Tibial artery (tissue), 4 donors: ENCODE data around the gene REG4.

Experiments used
- DNase-seq, 2 donors: peaks; one replicate each; pipeline ENCODE4 v3.0.0-alpha.2; 2019
- H3K27ac ChIP-seq, 2 donors: fragments of 200-600 bp; sonication (generic) in 1 of 2; 1 replicate in 1 of 2; 2 replicates in 1 of 2; pipeline ENCODE4 v1.5.1; 2018 to 2019; ENCODE audit warnings: mild to moderate bottlenecking in 1 of 2
- H3K27me3 ChIP-seq, 2 donors: fragments of 200-600 bp; sonication (generic) in 1 of 2; one replicate each; pipeline versions ENCODE4 v1.5.1 to v1.6.0; 2016 to 2019
- H3K36me3 ChIP-seq, 3 donors: fragments of 200-600 bp; sonication (generic) in 2 of 3; one replicate each; pipeline ENCODE4 v1.5.1; 2016 to 2019; ENCODE audit warnings: mild to moderate bottlenecking in 2 of 3
- H3K4me1 ChIP-seq, 4 donors: fragments of 200-600 bp; sonication (generic) in 2 of 4; 1 replicate in 3 of 4; 2 replicates in 1 of 4; pipeline ENCODE4 v1.5.1; 2016 to 2019
- H3K4me3 ChIP-seq, 2 donors: fragments of 200-600 bp; sonication (generic) in 1 of 2; 1 replicate in 1 of 2; 2 replicates in 1 of 2; pipeline ENCODE4 v1.5.1; 2018 to 2019; ENCODE audit warnings: mild to moderate bottlenecking in 2 of 2
- H3K9me3 ChIP-seq, 3 donors: fragments of 200-600 bp; sonication (generic) in 1 of 3; one replicate each; pipeline ENCODE4 v1.5.1; 2016 to 2019
- CTCF ChIP-seq, 2 experiments: fragments of 200-600 bp in 1 of 2; fragments of 450-650 bp in 1 of 2; IDR thresholded peaks; one replicate each; pipeline ENCODE4 v1.5.1; 2017 to 2019; ENCODE audit warnings: antibody characterized with exemption in 2 of 2, mild to moderate bottlenecking in 1 of 2, moderate library complexity in 1 of 2
- intact Hi-C: fragments of 100-400 bp; cut with DNase I; formaldehyde crosslinking; loops from one replicate; pipeline ENCODE4 v1.15.0; 2023; ENCODE audit warnings: low total_unique reads

REG4 gene

DNA sequence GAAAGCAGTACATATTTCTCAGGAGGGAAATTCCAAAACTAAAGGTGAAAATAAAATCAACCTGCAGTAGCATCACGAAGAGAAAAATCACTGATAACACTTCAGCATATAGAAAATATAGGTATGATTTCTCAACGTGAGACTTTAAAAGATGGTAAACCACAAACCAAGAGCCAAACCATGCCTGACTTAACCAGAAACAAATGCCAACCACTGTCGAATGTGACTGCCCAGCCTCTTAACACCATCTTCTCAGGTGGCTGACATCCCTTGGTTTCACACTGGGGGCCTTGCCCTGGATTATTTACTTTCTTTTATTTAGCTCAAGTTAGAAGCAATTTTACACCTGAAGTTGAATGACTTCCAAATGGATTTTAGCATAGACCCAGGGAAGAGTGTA is 52.7 kb downstream of the REG4 start:
- no peak for TF ChIP-seq CTCF (IDR thresholded peaks at IDR 0.05)
- Histone ChIP-seq H3K27me3 (no peaks in the 10 kb centered on the region), H3K4me1 (no peaks in the 10 kb centered on the region), H3K9me3 (no peaks in the 10 kb centered on the region), H3K36me3 (no peaks in the 10 kb centered on the region), H3K27ac (no peak overlapping the region), H3K4me3 (no peak overlapping the region)
- no peak for DNase-seq
- intact Hi-C loops, result no loop called here

- Histone ChIP-seq H3K36me3 (no peaks in the 10 kb centered on the region), H3K9me3 (no peaks in the 10 kb centered on the region), H3K4me3 (no peak overlapping the region), H3K27ac (no peak overlapping the region), H3K27me3 (no peaks in the 10 kb centered on the region), H3K4me1 (no peaks in the 10 kb centered on the region)
- TF ChIP-seq CTCF (IDR thresholded peaks at IDR 0.05), result no peak
- intact Hi-C loops, result no loop called here
- no peak for DNase-seq
These were observed 58.7 kb downstream of the REG4 start for GRCh38 chr1:119752592-119752991.

DNA sequence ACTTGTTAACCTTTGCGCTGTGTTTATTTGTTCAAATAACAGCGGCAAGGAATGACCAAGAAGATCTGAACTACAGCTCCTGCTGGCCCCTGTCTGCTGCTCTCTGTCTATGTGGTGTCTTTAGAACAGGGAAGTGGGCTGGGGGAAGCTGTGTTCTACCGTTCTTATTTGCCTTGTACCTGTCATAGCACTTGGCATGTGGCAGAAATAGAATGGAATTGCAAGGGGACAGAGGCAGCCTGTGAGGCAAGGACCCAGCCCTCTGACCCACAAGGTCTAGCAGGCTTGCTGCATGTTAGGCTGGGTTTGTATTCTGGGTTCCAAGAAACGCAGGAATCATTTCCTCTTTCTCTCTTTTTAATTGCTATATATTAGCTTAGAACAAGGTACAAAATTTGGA is 63.2 kb downstream of the REG4 start:
- Histone ChIP-seq H3K36me3 (no peaks in the 10 kb centered on the region), H3K27ac (no peak overlapping the region), H3K27me3 (no peaks in the 10 kb centered on the region), H3K4me3 (no peak overlapping the region), H3K4me1 (peaks cover 0 to 18% (median 5%) of the 10 kb centered on the region in 4 donors), H3K9me3 (no peaks in the 10 kb centered on the region)
- TF ChIP-seq CTCF (IDR thresholded peaks at IDR 0.05), result no peak
- intact Hi-C loops, result no loop called here
- no peak for DNase-seq

GRCh38 chr1:119747451-119747850 is 63.8 kb downstream of the REG4 start:
- peaks cover 0 to 24% (median 9%) of the 10 kb centered on the region in 4 donors for H3K4me1 ChIP-seq
- H3K27me3 ChIP-seq, result no peaks in the 10 kb centered on the region
- no peak overlapping the region for H3K4me3 ChIP-seq
- intact Hi-C loops, result no loop called here
- H3K36me3 ChIP-seq, result no peaks in the 10 kb centered on the region
- DNase-seq, result no peak
- TF ChIP-seq CTCF (IDR thresholded peaks at IDR 0.05), result no peak
- H3K27ac ChIP-seq, result no peak overlapping the region
- no peaks in the 10 kb centered on the region for H3K9me3 ChIP-seq

DNA sequence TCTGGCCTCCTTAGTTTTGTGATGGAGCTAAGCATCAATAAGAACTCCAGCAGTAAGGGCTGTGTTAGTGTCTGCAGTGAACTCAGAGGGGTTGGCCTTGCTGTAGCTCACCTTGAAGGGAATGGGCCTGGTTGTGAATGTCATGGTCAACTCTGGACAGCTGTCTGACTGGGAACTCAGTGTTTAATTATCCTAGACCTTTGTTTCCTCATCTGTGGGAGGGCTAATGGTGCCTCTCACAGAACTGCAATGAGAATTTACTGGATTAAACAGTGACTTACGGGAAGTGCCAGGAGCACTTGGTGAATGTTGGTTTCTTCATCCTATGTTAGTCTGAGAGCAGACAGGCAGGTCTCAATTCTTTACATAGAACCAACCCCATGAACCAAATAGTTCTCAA is 66.2 kb downstream of the REG4 start:
- Histone ChIP-seq H3K9me3 (no peaks in the 10 kb centered on the region), H3K4me1 (peaks cover 0 to 36% (median 18%) of the 10 kb centered on the region in 4 donors), H3K27ac (no peak overlapping the region), H3K36me3 (no peaks in the 10 kb centered on the region), H3K4me3 (no peak overlapping the region), H3K27me3 (no peaks in the 10 kb centered on the region)
- intact Hi-C loops, result no loop called here
- no peak for DNase-seq
- TF ChIP-seq CTCF (IDR thresholded peaks at IDR 0.05), result no peak

- no peaks in the 10 kb centered on the region for H3K27me3 ChIP-seq
- DNase-seq, result no peak
- no peak for TF ChIP-seq CTCF (IDR thresholded peaks at IDR 0.05)
- no peak overlapping the region for H3K27ac ChIP-seq
- no peaks in the 10 kb centered on the region for H3K36me3 ChIP-seq
- H3K9me3 ChIP-seq, result no peaks in the 10 kb centered on the region
- intact Hi-C loops, result no loop called here
- H3K4me3 ChIP-seq, result no peak overlapping the region
- peaks cover 0 to 36% (median 18%) of the 10 kb centered on the region in 4 donors for H3K4me1 ChIP-seq
These were observed 66.7 kb downstream of the REG4 start for GRCh38 chr1:119744598-119744942.
